ENCODE measurements around the gene DDR2.

Gene DDR2

GRCh38 chr1:162701286-162701685, 69.0 kb downstream of the DDR2 start:
- DNase-seq: no peak

DNA sequence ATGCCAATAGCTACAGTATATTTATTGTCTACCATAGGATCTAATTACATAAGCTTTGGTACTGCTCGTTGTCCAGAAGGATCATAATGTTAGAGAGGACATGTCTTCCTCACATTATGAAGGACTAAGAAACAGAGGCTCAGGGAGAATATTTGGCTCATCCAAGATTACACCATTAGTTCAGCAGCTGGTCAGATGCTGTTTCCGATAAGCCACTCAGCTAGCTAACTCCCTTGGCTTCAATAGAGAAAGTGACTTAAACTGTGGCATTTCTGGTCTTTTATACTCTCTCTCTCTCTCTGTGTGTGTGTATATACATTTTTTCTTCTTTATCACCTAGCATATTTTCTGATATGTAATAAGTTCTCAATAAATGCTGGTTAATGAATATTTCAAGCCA, 70.4 kb downstream of the DDR2 start:
- DNase-seq: no peak

DNA sequence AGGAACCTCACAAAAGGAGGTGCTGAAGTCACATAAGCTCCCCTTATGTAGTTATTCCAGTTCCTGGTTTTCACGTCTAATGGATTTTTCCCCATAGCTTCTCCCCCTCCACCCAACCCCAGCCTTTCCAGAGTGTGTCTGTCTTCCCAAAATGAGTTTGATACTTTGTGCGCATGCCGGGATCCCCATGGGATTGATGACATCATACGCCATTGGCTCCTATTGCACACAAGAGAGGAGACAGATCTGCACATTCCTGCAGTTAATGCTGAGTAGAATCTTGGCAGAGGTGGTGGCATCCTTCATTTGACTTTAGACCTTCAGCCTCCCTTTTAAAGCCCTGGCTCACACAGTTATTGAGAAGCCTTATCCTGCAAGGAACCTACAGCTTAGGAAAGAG, 71.4 kb downstream of the DDR2 start:
- DNase-seq: no peak

- DNase-seq: no peak
Measured at GRCh38 chr1:162704673-162705424, 72.6 kb downstream of the DDR2 start.

DNA sequence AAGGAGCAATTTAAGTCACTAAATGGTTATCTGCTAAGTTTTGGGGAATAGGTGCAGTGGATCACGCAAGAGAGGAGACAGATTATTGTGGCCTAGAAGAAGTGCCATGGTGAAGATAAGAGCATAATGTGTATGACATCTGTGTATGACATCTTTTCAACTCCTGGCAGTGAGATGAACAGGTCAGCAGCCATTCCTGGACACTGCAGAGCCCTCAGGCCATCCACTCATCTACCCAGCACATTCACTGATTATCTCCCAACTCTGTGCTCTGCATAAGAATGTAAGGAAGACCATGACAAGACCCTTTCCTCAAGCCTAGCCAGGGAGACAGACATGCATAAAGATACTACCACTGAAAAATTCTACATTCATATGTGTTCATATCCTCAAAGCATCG, 73.7 kb downstream of the DDR2 start:
- DNase-seq: no peak

GRCh38 chr1:162706606-162707005, 74.3 kb downstream of the DDR2 start:
- no peak for DNase-seq

GRCh38 chr1:162708286-162708685, 76.0 kb downstream of the DDR2 start:
- DNase-seq: no peak

GRCh38 chr1:162709132-162709860, 77.0 kb downstream of the DDR2 start:
- DNase-seq: no peak

DNA sequence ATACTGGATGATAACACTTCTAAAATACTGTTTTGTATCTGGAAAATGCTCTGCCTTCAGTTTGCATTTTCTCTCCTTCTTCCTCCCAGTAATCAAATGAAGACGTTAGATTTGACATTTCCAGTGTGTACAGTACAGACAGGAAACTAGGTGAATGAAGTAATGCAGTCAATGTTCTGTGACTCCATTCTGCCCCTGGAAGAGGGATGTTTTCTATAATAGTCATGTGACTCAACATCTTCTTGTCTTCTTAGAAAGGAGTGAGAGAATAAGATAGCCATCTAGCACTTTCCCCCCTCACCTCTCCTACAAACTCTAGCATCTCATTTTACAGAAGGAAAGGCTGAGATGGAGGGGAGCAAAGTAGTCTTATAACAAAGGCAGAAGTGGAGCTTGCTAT, 77.6 kb downstream of the DDR2 start:
- no peak for DNase-seq

DNA sequence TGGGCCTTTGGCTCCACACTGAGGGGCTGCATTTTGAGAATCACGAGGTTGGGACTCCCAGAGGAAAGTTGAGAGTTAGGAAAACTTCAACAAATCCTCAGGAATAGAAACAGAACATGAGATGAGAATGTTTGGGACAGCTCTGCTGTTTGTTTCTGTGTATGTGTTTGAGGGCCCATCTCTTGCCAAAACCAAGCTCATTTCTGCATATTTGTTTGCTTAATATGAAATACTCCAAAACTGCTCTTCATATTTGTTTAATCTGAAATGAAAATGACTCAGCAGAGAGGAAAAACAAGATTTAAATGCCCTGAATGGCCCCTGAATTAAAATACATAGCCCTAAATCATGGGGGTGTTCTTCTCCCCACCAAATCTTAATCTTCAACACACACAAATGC, 78.1 kb downstream of the DDR2 start:
- no peak for DNase-seq

DNA sequence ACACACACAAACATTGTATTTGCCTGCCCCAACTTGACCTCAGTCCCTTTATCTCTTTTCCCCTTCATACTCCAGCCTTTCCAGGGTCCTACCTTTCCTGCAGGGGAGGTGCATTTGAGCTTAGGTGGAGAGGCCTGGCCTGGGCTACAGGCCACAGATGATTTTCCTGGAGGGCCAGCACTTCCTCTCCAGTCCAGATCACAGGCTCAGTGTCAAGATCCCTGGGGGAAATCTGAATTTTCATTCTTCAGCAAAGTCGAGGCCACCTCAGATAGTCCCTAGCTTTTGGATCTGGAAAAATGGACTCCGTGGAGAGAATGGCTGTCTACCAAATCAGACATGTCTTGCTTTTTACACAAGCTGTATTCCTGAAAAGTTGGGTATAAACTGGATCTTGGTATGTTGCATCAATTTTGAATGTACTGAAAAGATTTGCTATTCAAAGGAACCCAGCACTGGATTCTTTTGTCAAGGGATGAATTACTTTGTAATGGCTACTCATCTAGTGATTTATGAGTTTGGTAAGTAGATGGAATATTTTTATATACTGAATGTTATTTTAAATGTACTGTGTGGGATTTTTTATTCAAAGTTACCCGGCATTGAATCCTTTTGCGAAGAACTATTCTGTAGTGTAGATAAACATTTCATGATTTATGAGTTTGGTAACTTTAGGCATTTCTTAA, 78.7 kb downstream of the DDR2 start:
- no peak for DNase-seq

DNA sequence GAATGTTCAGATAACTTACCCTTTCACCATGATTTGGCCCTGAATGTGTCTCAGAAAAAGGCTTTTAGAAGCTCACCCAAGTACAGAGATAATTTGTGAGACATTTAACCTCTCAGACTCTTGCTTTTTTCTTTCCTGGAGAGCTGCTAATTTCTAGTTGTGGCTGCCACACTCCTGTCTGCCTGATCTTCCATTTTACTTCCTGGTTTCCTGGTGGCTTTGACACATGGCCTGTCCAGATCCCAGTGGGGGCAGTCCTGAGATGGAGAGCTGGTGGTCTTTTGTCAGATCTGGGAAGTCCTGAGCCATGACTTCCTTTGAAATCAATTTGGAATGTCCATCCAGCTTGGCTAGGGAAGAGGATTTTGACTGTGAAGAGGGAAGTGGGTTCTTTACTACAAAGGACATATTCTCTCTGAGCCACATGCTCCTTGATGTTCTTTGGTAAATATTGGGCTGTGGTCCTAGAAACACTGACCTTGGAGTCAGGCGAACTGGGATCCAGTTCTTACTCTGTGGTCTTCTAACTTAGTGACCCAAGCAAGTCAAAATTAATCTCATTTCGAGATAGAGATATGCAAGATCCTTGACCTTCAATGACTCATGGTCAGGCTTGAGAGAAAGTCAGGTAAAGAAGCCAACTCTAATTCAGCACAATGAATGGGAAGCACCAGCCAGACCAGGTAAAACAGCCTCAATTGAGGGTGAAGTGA, 80.2 kb downstream of the DDR2 start:
- DNase-seq: no peak

DNA sequence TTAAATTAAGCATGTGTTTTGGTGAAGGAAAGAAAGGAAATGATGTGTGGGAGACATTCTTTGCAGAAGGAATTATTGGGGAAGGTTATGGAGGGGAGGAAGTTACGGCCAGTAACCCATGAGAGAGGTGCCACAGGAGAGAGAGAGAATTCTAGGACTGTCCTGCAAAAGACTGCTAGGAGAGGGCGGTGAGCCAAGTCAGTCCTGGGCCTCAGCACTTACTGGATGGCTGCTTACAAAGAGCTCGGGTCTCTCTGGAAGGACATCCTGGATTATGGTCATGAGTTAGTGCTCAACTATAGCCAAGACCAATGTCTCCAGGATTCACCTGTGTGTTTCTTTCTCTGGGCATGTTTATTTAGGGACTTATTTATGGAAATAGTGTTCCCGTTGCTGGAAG, 83.9 kb downstream of the DDR2 start:
- no peak for DNase-seq

GRCh38 chr1:162716552-162716951, 84.3 kb downstream of the DDR2 start:
- DNase-seq: no peak

- no peak for DNase-seq
Measured at GRCh38 chr1:162717548-162718184, 85.4 kb downstream of the DDR2 start.

DNA sequence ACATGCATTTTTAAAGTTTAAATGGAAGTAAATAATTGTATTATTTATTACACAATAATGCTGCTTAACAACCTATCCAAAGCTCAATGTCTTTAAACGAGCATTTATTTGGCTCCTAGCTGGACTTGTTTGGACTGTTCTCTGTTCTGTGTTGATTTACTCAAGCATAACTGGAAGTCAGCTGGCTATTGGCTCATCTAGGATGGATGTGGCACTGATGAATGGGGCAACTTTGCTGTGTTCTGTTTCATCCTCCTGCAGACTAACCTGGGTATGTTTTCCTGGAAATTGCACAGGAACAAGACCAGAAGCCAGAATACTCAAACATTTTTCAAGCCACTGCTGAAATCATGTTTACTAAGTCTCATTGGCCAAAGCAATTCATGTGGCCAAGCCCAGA, 87.4 kb downstream of the DDR2 start:
- DNase-seq: no peak

- no peak for DNase-seq
Measured at GRCh38 chr1:162720996-162721395, 88.7 kb downstream of the DDR2 start.

GRCh38 chr1:162721471-162721870, 89.2 kb downstream of the DDR2 start:
- DNase-seq: no peak

DNA sequence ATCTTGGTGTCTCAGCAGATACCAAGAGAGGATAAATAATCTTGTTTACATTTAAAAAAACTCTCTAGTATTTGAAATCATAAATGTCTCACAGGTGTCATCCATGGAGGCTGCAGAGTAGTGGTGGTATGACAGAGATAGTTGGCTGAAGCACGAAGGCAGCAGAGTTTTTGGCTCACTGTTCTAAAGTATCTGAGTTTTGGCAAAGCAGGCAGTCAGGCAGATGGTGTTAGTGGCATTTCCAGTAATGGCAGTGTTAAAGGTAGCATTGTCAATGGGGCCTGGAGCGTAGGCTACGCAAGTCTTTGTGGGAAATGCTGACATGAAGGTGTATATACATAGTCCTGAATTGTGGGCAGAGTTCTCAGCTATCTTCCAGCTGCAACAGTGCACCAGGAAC, 89.8 kb downstream of the DDR2 start:
- no peak for DNase-seq

DNA sequence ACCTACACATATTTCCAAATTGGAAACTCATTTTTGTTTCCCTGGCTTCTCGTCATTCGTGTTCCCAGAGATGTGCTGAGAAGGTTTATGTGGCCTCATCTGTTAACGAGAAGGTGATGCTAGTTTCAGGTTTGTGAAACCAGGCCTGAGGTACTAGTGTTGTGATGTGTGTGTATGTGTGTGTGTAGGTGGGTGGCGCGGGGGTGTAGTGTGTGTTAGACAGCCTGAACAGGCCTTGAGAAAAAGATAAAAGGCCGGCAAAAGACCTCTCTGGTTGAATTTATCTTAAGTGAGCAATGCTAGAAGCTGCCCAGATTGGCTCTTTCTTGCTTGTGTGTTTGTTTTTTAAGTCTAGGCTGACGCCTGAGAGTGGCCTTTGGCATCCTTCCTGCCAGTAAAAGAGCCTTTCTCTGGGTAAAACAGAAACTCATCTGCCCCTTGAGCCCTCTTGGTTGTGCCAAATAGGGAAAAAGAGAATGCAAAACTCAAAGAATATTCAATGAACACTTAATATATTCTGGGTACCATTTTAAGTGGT, 92.4 kb downstream of the DDR2 start:
- DNase-seq: no peak

- no peak for DNase-seq
Measured at GRCh38 chr1:162725301-162725837, 93.1 kb downstream of the DDR2 start.

DNA sequence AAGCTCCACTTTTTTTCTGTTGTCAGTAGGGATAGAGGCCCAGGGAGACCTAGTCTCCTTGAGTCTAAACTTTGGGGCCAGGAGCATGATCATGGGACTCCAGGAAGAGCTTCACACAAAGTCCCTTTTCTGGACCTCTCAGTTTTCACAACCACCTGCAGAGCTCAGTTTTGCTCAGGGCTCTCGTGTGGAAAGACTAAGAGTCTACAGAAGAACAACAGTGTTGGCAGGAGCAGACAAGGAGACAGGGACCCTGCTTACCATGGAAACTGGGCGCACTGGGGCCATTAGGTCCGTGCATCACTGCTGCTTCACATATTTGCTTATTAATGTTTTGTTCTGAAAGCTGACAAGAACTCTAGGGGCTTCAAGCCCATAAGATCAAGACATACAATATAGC, 94.3 kb downstream of the DDR2 start:
- DNase-seq: no peak
